ENCODE results near the gene CCR6. TPM values are rescaled to one million over a fixed set of nuclear protein-coding genes. Genes with fewer than 3 reads are reported as not detected.

CCR6 gene
- polyA plus RNA-seq, 1 donor = 5.9 TPM

DNA sequence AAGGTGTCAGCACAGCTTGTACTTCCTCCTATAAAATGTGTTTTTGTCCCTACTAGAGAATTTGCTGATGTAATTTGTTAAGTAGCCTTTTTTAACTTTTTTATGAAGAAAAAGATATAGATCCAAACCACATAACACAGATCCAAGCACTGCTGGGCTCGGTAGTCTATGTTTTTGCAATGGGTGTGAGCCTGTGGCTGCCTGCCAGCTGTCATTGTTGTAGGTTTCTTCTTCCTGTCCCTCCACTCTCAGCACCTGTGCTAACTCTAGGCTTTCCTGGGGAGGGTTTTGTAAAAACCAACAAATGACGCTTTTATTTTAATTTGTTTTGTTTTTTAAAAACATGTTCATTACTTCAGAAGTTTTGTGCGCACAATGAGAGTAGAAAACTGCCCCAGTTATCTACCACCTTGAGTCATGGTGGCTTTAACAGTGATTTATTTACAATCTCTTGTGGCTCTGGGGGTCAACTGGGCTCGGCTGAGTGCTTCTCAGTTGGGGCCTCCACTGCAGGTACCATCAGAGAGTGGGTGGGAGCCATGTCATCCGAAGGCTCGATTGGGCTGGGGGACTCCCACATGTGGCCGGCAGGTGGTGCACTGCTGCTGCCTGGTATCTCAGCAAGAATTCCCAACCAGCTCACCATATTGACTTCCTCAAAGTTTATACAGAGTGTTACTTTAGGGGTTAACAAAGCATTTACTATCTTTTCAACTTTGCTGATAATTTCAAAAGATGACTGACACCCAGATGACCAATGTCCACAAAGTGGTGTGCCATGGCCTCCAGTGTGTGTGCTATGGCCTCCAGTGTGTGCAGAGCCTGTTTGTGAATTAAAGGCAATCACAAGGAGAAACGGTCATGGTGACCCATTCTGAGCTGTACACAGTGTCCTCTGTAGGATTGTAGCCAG, 3.0 kb upstream of the CCR6 start:
- Histone ChIP-seq H3K27me3 (ENCODE audit: control insufficient read depth, insufficient read depth, low read length) (no peaks in the 10 kb centered on the region), H3K27ac (ENCODE audit: low read length) (peak overlapping the region; percentile 63), H3K9me3 (ENCODE audit: control insufficient read depth, low read depth, low read length) (no peaks in the 10 kb centered on the region), H3K4me1 (ENCODE audit: control insufficient read depth, insufficient read depth, low read length) (peaks cover 28% of the 10 kb centered on the region), H3K36me3 (ENCODE audit: control insufficient read depth, insufficient read depth, low read length) (no peaks in the 10 kb centered on the region), H3K4me3 (ENCODE audit: low read length) (no peak overlapping the region)
- WGBS (ENCODE audit: insufficient coverage, low lambda C conversion rate) = 100% methylated on average over 1 of the region's 8 CpGs
- no peak for DNase-seq

DNA sequence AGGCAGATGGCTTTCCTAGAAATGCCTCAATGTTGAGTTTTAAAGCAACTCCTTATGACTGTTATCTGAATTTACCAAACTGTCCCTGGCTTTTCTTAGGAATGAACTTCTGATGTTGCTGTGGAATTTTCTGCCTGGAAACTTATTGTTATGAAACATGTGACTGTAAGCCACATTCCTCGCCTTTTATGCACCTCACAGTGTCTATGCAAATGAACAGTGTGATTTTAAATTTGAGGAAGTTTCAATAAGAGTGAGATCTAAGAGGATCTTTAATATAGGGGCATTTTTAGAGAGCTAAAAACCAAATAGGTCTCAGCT, 2.4 kb upstream of the CCR6 start:
- H3K4me1 ChIP-seq (ENCODE audit: control insufficient read depth, insufficient read depth, low read length) = peaks cover 28% of the 10 kb centered on the region
- no peaks in the 10 kb centered on the region for H3K27me3 ChIP-seq (ENCODE audit: control insufficient read depth, insufficient read depth, low read length)
- peak overlapping the region; percentile 63 for H3K27ac ChIP-seq (ENCODE audit: low read length)
- WGBS (ENCODE audit: insufficient coverage, low lambda C conversion rate) = 80% methylated on average over 1 of the region's 1 CpG
- DNase-seq = peak in 1 of 2 donors; percentile 54
- H3K36me3 ChIP-seq (ENCODE audit: control insufficient read depth, insufficient read depth, low read length) = no peaks in the 10 kb centered on the region
- no peak overlapping the region for H3K4me3 ChIP-seq (ENCODE audit: low read length)
- H3K9me3 ChIP-seq (ENCODE audit: control insufficient read depth, low read depth, low read length) = no peaks in the 10 kb centered on the region

DNA sequence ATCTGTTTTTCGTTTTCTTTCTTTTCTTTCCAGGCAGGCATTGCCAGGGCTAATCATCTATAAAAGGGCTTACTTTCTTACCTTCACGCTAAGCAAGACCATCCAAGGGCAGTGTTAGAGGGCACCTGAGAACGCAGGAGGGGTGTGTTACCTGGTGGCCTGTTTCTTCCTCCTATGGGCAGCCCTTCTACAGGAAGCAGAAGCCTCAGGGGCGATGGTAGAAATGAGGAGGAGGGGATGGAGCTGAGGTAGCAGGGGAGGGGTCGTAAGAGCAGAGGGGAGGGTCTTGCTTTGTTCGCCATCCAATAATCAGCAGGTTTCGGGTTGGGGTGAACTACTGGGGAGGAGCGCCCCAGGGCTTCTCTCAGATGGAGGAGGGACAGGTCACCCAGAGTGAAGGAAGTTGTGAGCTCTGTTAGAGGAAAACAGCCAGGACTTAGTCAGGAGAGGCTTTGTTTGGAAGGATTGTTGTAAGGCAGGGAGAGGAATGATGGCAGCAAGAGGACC, 1.5 kb upstream of the CCR6 start:
- no CpG with 5 or more reads among the region's 8 CpGs for WGBS (ENCODE audit: insufficient coverage, low lambda C conversion rate)
- Histone ChIP-seq H3K9me3 (ENCODE audit: control insufficient read depth, low read depth, low read length) (no peaks in the 10 kb centered on the region), H3K36me3 (ENCODE audit: control insufficient read depth, insufficient read depth, low read length) (no peaks in the 10 kb centered on the region), H3K27me3 (ENCODE audit: control insufficient read depth, insufficient read depth, low read length) (no peaks in the 10 kb centered on the region), H3K4me3 (ENCODE audit: low read length) (no peak overlapping the region), H3K4me1 (ENCODE audit: control insufficient read depth, insufficient read depth, low read length) (peaks cover 26% of the 10 kb centered on the region), H3K27ac (ENCODE audit: low read length) (no peak overlapping the region)
- no peak for DNase-seq

DNA sequence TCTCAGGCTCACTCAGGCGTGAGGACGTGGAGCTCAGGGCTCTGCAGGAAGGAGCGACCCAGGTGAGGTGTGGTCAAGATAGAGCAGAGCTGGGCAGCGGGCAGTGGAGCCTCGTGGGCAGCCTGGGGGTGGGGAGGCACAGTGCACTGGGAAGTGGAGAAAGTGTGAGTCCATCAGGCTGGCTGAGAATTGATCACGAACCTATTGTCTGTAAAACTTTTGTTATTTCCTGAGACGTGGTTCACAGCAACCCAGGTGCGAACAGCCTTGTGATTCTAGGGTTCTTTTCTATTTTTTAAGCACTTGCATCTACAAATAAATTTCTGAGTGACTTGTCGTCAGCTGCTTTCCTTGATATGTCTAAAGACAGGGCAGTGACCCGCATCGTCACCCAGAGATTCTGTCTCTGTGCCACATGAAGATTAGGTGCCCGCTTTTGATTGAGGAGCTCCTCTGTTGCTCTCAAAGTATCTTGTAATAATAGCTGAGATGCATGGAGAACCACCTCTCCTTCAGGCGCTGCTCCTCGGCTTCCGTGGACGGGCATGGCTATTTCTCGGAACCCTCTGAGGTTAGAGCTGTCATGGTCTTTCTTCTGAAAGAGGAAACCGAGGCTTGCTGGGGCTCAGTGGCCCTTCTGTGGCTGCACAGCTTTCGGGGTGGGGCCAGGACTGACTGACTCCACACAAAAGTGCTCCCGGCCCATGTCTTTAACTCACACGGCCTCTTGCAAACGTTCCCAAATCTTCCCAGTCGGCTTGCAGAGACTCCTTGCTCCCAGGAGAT, 662 bp upstream of the CCR6 start:
- peaks cover 26% of the 10 kb centered on the region for H3K4me1 ChIP-seq (ENCODE audit: control insufficient read depth, insufficient read depth, low read length)
- H3K27ac ChIP-seq (ENCODE audit: low read length) = no peak overlapping the region
- WGBS (ENCODE audit: insufficient coverage, low lambda C conversion rate) = 62% methylated on average over 2 of the region's 23 CpGs

GRCh38 chr6:167124753-167125152, 1.9 kb downstream of the CCR6 start:
- no CpG with 5 or more reads among the region's 5 CpGs for WGBS (ENCODE audit: insufficient coverage, low lambda C conversion rate)
- H3K4me3 ChIP-seq (ENCODE audit: low read length) = no peak overlapping the region

More for the DNA sequence above, 662 bp upstream of the CCR6 start:
- no peak overlapping the region for H3K4me3 ChIP-seq (ENCODE audit: low read length)
- H3K9me3 ChIP-seq (ENCODE audit: control insufficient read depth, low read depth, low read length) = no peaks in the 10 kb centered on the region
- no peaks in the 10 kb centered on the region for H3K27me3 ChIP-seq (ENCODE audit: control insufficient read depth, insufficient read depth, low read length)
- no peak for DNase-seq
- H3K36me3 ChIP-seq (ENCODE audit: control insufficient read depth, insufficient read depth, low read length) = no peaks in the 10 kb centered on the region

DNA sequence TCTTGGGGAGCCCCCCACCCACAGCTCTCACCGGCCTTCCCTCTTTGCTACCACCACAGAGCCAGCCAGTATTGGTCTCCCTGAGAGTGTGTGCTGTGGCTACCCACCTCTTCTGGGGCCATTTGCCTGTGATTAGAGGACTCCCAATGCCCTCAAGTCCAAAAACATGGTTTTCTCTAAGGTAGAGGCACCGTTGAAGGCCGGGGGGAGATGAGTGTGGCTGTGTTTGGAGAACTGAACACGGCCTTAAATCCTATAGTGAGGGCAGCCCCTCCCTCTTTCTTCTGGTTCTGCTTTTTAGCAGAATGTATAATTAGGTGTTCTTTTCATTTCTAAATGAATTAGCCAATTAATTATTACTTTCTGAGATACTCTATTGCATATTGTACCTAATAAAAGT, 2.5 kb downstream of the CCR6 start:
- Histone ChIP-seq H3K9me3 (ENCODE audit: control insufficient read depth, low read depth, low read length) (no peaks in the 10 kb centered on the region), H3K27ac (ENCODE audit: low read length) (no peak overlapping the region), H3K4me3 (ENCODE audit: low read length) (no peak overlapping the region), H3K27me3 (ENCODE audit: control insufficient read depth, insufficient read depth, low read length) (no peaks in the 10 kb centered on the region), H3K4me1 (ENCODE audit: control insufficient read depth, insufficient read depth, low read length) (peaks cover 27% of the 10 kb centered on the region), H3K36me3 (ENCODE audit: control insufficient read depth, insufficient read depth, low read length) (no peaks in the 10 kb centered on the region)
- WGBS (ENCODE audit: insufficient coverage, low lambda C conversion rate) = no CpG with 5 or more reads among the region's 4 CpGs
- no peak for DNase-seq

More at GRCh38 chr6:167124753-167125152, 1.9 kb downstream of the CCR6 start:
- H3K27me3 ChIP-seq (ENCODE audit: control insufficient read depth, insufficient read depth, low read length) = no peaks in the 10 kb centered on the region
- peaks cover 29% of the 10 kb centered on the region for H3K4me1 ChIP-seq (ENCODE audit: control insufficient read depth, insufficient read depth, low read length)
- no peak for DNase-seq
- H3K9me3 ChIP-seq (ENCODE audit: control insufficient read depth, low read depth, low read length) = no peaks in the 10 kb centered on the region
- no peak overlapping the region for H3K27ac ChIP-seq (ENCODE audit: low read length)
- no peaks in the 10 kb centered on the region for H3K36me3 ChIP-seq (ENCODE audit: control insufficient read depth, insufficient read depth, low read length)

GRCh38 chr6:167125855-167126349, 3.0 kb downstream of the CCR6 start:
- no CpG with 5 or more reads among the region's 3 CpGs for WGBS (ENCODE audit: insufficient coverage, low lambda C conversion rate)
- Histone ChIP-seq H3K27me3 (ENCODE audit: control insufficient read depth, insufficient read depth, low read length) (no peaks in the 10 kb centered on the region), H3K36me3 (ENCODE audit: control insufficient read depth, insufficient read depth, low read length) (no peaks in the 10 kb centered on the region), H3K4me3 (ENCODE audit: low read length) (no peak overlapping the region), H3K4me1 (ENCODE audit: control insufficient read depth, insufficient read depth, low read length) (peaks cover 23% of the 10 kb centered on the region), H3K9me3 (ENCODE audit: control insufficient read depth, low read depth, low read length) (no peaks in the 10 kb centered on the region), H3K27ac (ENCODE audit: low read length) (no peak overlapping the region)
- no peak for DNase-seq

- Histone ChIP-seq H3K4me3 (ENCODE audit: low read length) (no peak overlapping the region), H3K27me3 (ENCODE audit: control insufficient read depth, insufficient read depth, low read length) (no peaks in the 10 kb centered on the region), H3K27ac (ENCODE audit: low read length) (peak overlapping the region; percentile 39), H3K36me3 (ENCODE audit: control insufficient read depth, insufficient read depth, low read length) (no peaks in the 10 kb centered on the region), H3K4me1 (ENCODE audit: control insufficient read depth, insufficient read depth, low read length) (peaks cover 4% of the 10 kb centered on the region), H3K9me3 (ENCODE audit: control insufficient read depth, low read depth, low read length) (no peaks in the 10 kb centered on the region)
- 40% methylated on average over 1 of the region's 14 CpGs for WGBS (ENCODE audit: insufficient coverage, low lambda C conversion rate)
- DNase-seq = peak; percentile 45 to 70
Measured at GRCh38 chr6:167127785-167128531, 5.1 kb downstream of the CCR6 start.

DNA sequence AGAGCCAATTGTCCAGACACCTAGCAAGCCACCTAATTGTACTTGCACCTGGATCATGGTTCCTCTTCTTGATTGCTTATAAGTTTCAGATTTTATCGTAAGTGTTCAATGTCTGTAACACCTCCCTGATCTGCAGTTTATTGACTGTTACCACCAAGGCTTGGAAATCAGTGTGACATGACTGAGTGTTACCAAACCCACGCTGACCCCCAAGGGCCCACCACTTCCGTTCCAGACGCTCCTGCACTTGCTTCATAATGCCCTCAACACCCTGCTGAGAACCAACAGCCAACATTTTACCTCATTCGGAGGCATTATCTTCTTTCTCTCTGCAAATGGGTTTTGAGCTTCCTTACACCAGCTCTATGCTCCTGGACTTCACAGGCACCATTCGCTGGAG, 6.3 kb downstream of the CCR6 start:
- peaks cover 4% of the 10 kb centered on the region for H3K4me1 ChIP-seq (ENCODE audit: control insufficient read depth, insufficient read depth, low read length)
- H3K9me3 ChIP-seq (ENCODE audit: control insufficient read depth, low read depth, low read length) = no peaks in the 10 kb centered on the region
- H3K4me3 ChIP-seq (ENCODE audit: low read length) = no peak overlapping the region
- H3K36me3 ChIP-seq (ENCODE audit: control insufficient read depth, insufficient read depth, low read length) = no peaks in the 10 kb centered on the region
- no peaks in the 10 kb centered on the region for H3K27me3 ChIP-seq (ENCODE audit: control insufficient read depth, insufficient read depth, low read length)
- WGBS (ENCODE audit: insufficient coverage, low lambda C conversion rate) = 80% methylated on average over 1 of the region's 6 CpGs
- no peak for DNase-seq
- H3K27ac ChIP-seq (ENCODE audit: low read length) = no peak overlapping the region

- no CpG with 5 or more reads among the region's 4 CpGs for WGBS (ENCODE audit: insufficient coverage, low lambda C conversion rate)
- Histone ChIP-seq H3K36me3 (ENCODE audit: control insufficient read depth, insufficient read depth, low read length) (no peaks in the 10 kb centered on the region), H3K27me3 (ENCODE audit: control insufficient read depth, insufficient read depth, low read length) (no peaks in the 10 kb centered on the region), H3K27ac (ENCODE audit: low read length) (no peak overlapping the region), H3K9me3 (ENCODE audit: control insufficient read depth, low read depth, low read length) (no peaks in the 10 kb centered on the region), H3K4me3 (ENCODE audit: low read length) (no peak overlapping the region), H3K4me1 (ENCODE audit: control insufficient read depth, insufficient read depth, low read length) (peaks cover 4% of the 10 kb centered on the region)
- no peak for DNase-seq
Measured at GRCh38 chr6:167129562-167129961, 6.7 kb downstream of the CCR6 start.
